ENCODE results near the gene CALCA.
"Not testable (repeated sequence)": the region's sequence is repeated elsewhere in the genome, so short reads cannot be mapped to it uniquely, and the experiment has no call there.

Gene CALCA, protein sequence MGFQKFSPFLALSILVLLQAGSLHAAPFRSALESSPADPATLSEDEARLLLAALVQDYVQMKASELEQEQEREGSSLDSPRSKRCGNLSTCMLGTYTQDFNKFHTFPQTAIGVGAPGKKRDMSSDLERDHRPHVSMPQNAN

DNA sequence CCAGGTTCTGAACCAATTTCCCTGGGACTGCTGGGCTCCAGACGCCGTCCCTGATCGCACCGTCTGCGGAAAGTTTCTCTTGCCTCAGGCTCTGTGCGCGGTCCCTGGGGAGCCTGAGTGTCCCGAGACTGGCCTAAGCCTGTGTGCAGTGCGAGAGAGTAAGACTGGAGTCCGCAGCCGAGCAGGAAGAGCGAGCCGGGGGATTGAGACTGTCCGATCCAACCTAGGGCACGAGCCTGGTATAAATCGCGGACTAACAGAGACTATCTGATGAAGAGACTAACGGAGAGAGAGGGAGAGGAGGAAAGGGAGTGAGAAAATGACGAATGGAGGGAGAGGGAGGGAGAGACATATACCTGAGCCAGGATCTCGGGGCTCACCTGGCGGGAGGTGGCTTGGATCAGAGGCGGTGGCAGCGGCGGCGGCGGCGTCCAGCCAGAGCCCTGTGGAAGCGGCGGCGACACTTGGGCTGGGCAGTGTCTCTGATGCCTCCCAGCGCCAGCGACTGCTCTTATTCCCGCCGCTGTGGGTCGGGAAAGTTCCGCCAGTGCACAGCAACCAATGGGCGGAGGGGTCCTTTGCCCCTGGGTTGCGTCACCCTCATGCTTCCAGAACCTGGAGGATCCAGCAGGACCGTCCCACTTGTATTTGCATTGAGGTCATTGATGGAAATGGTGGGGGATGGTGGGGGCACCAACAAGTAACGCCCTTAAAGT is at the start of gene CALCA:
Gene CALCA (minus strand): TSS at position 487 of the 716 bp plus-strand sequence. CDS start 1,159 bp downstream, outside the sequence.
- no peak for DNase-seq

DNA sequence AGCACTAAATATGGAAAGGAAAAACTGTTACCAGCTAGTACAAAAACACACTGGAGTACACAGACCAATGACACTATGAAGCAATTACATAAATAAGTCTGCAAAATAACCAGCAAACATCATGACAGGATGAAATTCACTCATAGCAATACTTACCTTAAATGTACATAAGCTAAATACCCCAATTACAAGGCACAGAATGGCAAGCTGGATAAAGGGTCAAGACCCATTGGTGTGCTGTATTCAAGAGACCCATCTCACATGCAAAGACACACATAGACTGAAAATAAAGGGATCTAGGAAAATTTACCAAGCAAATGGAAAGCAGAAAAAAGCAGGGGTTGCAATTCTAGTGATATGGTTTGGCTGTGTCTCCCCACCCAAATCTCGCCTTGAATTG is 44.0 kb upstream of the CALCA start:
- no peak for DNase-seq

DNA sequence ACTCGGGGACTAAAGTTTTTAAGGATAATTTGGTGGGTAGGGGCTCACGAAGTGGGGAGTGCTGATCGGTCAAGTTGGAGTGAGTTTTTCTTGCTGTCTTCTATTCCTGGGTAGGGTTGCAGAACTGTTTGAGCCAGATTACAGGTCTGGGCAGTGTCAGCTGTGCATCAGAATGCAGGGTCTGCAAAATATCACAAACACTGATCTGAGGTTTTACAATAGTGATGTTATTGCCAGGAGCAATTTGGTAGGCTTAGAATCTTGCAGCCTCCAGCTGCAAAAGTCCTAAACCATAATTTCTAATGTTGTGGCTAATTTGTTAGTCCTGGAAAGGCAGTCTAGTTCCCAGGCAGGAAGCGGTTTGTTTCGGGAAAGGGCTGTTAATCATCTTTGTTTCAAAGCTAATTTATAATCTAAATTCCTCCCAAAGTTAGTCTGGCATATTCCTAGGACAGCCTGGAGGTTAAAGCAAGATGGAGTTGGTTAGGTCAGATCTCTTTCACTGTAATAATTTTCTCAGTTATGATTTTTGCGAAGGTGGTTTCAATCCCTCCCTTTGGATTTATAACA is 39.7 kb upstream of the CALCA start:
- no peak for DNase-seq

DNA sequence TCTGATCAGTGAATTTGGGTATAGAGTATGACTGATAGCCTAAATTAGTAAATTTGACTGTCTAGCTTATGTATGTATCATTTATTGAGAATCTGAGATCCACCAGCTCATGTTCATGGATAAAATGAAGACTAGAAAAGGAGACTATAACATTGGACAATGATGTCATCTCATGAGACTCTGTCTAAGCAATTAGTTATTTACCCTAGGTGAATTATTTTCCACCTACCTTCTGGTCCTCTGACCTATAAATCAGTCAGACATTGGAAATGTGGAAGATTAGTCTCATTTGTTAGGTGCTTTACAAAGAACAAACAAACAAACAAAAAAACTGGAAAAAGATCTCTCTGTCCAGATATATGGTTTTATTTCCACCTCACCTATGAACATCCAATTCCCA is 38.7 kb upstream of the CALCA start:
- DNase-seq, result no peak

DNA sequence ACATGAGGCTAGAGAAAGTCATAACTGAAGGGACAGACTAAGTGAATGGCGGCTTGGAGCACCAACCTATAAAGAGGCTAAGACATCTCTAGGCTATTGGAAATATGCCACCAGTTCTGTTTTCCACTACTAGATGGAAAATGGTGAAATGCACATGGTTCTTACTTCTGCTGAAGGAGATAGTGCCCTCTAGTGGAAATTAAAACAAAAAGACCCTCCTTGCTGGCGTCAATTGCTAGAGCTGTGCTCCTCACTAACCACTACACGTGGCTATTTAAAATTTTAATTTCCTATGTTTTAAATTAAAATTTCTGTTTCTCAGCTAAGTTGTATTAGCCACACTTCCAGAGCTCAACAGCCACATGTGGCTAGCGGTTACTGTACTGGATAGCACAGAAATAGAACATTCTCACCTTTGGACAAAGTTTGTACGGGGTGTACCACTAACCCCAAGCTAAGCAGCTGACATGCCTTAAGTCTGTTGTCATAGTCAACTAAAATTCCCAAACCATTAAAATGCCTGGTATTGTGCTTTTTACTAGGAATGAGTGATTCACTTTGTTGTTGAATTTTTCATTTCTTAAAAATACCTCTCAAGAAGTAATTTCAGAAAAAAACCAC is 34.1 kb upstream of the CALCA start:
- peak; percentile 22 for DNase-seq

DNA sequence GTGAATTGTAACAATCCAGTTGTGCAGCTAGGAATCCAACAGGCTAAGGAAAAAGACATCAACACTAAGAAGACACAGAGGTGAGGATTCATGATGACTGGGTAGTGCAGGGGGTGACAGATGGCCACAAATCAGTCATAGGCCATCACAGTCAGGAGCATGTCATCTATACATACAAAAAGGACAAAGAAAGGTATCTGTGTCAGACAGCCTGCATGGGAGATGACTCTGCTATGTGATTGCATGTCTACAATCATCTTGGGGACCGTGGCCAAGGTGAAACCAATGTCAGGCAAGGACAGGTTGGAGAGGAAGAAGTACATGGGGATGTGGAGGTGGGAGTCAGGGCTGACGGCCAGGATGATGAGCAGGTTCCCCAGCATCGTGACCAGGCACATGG is 16.0 kb upstream of the CALCA start:
- DNase-seq, result not testable (repeated sequence)

DNA sequence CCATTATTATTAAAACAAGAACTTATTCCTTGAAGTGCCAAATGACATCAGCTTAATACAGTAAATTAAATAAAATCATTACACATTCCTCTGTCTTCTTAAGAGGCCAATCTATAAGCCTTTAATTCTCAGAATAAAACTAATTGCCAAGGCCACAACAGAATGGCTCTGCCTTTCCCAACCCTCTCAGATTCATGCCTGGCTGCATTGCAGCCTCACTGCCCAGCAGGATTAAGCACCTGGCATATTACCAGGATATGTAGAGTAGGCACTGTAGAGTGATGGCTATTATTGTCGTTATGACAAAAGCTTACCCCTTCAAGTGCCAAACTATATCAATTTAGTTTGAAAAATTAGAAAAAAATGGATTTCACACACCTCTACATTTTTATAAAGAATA is 9.4 kb upstream of the CALCA start:
- DNase-seq, result no peak

DNA sequence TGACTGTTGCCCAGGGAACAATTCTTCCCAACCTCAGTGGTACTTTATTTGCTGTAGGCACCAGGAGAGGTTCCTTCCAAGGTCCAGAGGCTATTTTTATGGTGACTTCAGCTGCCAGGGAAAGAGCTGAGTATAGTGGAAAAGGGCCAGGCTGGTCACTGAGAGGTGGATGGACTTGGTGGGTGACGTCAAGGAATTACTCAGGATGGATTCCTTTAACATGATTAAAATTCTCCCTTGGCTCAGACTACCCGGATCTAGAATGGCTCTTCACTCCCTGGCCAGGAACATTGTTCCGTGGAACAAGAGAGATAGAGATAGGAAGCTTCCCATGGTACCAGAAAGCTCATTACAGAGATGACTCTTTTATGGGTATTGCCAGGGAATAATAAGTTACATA is 8.7 kb upstream of the CALCA start:
- no peak for DNase-seq

DNA sequence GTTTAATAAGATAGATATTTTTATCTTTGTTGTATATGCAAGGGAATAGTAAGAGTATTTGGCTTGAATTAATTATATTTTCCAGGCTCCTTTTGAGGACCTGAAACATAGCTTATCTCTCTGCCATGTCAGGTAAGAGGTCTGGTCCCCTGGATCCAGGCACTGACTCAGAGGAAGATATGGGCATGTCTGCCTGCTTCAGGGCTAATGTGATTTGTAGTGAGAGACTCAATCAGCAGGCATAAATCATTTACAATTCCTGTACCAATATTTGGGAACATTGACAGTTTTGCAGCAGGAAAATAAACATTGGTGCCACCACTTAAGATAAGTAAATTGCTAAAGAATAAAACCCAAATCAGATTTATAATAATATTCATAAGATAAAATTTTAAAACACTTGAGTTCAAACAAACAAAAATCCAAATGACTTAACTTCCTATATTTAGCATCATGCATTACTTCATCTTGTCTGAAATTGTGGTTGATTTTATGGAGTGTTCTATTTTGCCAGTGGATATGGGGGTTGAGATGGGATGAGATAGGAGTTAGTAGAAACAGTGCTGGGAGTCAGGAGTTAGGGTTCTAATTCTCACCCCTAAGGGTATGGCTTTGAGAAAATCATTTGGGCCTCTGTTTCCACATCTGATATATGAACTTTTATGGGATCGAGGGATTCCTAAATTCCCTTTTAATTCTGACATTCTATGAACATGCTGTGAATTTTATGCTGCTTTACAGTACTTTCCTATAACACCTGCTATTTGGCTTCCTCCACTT is 5.1 kb upstream of the CALCA start:
- no peak for DNase-seq

DNA sequence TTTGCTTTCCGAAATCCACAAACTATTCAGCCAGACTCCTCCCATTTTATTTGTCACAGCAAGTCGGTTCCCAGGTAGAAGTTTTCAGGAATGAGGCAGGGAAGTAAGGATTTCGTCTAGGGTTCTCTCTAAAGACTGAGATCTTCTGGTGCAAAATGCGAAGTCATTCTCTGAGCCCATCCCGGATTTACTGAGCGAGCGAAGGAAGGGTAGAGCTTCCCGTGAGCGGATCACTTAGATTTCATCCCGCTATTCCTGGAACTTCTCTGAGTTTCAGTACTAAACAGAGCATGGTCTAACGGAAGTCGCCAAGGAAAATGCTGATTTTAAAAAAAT is 3.1 kb upstream of the CALCA start:
- DNase-seq, result no peak

DNA sequence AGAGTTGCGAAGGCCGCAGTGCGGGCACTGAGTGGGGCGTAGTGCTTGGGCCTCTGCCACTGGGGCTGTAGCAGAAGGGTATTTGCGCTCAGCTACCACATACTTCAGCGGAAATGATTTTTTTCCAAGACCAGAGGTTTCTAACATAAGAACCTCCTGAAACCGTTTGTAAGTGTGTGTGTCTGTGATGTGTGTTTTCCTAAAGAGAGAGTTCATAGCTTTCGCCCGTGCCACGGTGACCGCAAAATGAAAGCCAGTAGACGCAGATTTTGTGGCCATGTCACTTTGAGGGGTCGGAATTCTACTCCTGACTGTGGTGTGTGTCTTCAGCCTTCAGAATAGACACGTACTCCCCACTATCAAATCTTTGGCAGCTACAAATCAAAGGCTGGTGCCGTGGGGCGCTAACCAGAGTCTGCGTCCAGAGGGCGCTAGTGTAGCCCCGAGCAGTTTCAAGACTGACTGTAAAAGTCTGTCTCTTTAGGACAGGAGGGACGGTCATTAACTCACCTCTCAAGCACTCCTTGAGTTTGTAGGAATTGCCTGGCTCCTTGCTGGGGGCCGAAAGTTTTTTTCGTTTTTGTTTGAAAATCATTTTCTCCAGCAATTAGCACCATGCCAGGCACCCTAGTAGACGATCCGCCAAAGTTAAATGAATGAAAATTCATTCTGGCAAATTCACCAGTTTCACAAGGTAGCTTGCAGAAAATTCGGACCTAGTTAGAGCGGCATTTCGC is 2.5 kb upstream of the CALCA start:
- no peak for DNase-seq

DNA sequence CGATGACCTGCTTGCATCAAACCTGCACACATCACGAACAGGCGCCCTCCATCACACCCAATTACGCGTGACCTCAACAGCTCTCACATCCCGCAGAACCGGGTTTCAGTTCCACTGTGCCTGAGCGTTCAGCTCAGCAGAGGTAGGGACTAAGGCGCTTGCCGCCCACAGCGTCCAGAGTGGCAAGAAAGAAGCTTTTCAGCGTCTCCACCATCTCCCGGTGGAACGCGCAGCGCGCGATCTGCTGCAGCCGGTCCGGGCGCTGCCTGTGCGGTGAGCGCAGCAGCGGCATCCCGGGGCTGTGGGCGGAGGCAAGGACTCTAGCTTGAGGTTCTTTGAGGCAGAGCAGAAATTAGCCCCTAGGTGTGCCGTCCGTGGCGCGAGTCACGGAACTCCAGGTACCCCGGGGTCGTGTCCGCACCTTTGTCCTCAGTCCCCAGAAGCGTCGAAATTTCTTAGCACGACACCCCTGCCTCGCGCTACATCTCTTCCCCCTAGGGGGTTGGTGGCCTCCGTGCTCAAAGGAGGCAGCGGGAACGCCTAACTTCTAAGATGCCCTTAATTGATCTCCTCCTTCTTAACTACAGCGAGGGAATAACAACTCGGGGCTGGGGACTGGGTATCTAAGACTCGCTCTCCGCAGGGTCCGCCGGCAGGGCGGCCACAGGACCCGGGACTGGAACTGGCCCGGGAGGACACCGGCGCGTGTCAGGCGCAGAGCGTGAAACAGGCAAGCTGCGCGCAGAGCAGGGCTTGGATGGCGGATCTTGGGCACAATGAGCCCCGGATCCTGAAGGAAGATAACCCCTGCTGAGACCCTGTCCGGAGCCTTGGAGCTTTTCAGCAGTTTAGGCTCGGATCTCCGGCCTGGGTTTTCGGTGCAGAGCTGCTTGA is 1.7 kb upstream of the CALCA start:
- DNase-seq, result no peak

DNA sequence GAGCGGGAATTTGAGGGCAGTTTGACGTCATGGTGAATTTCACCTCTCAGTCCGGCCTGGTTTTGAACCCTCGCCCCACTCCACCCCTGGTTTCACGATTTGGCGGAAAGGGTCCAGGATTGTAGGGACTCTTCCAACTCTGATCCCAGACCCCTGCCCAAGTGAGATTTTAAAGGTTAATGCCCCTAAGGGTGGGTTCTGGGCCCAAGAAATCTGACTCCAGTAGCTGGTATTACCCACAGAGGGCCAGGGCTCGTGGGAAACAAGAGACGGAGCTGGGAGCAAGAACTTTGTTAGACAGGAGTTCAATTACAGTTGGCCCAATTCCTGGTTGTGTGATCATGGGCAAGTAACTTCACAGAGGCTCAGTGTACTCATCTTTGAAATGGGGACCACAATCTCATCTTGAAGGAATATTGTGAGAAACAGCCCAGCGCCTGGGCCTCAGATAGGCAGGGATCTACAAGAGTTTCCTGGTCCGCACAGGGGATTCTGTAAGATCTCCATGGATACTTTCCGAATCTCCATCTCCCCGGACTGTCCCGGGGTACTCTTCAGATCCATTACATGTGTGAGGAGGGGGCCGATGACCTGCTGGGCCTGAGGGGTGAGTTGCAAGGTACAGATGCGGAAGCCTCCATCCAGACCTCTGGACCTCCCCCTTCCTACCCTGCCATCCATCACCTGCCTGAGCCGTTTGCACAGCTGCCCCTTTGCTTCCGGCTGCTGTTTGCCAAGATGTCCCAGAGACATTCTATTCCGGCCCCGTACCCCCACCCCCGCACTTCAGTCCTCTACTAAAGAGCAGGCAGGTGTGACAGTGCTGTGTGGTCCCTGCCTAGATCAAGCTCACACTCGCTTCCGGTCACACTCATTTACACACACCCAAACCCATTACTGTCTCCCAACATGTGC is 687 bp upstream of the CALCA start:
- peak; percentile 26 for DNase-seq

DNA sequence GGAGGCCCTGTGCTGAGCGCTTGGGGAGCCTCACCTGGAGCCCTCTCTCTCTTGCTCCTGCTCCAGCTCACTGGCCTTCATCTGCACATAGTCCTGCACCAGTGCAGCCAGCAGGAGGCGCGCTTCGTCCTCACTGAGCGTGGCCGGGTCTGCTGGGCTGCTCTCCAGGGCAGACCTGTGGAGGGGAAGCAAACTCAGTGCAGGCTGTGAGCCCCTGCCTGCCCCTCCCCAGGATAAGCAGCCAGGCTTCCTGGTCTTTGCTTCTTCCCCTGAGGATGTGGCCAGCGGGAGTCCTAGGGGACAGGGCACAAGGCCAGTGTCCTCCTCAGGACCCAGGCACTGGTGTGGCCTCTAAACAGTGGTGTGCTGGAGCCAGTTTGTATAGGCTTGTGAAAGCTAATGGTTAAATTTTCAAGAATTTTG is 2.2 kb downstream of the CALCA start:
- no peak for DNase-seq

DNA sequence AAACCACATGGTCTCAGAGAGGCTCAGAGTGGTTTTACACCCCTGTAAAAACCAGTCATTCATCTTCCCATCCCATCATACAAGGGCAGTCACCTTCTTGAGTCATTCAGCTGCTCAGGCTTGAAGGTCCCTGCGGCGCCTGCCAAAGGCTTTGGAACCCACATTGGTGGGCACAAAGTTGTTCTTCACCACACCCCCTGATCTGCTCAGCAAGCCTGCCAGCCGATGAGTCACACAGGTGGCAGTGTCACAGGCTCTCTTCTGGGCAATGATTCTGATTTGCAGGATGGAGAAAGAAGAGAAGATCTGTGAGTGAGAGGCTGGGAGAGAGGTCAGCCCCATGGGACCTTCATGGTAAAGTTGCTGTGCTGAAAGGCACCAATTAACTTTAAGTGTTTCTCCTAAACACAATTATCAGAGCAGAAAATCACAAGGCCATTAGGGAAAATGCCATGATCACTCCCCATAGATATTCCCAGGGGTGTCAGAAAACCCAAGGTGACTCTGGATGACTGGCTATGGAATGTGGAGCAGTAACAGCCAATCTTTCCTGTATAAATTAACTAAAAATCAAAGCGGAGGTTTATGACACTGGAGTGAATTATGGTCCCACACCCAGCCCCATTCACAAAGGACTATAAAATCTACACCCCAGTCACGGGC is 4.4 kb downstream of the CALCA start:
- peak; percentile 85 for DNase-seq

DNA sequence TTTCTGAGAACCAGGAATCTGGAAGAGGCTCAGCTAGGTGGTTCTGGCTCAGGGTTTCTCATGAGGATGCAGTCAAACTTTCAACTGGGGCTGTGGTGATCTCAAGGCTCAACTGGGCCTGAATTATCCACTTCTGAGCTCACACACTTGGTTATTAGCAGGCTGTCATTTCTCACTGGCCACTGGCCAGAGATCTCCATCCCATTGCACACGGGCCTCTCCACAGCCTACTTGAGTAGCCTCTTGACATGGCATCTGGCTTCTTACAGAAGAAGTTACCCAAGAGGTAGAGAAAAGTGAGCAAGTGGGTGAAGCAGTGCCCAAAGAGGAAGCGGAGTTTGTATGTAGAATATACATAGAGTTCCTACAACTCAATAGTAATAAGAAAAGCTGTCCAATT is 16.0 kb downstream of the CALCA start:
- no peak for DNase-seq

DNA sequence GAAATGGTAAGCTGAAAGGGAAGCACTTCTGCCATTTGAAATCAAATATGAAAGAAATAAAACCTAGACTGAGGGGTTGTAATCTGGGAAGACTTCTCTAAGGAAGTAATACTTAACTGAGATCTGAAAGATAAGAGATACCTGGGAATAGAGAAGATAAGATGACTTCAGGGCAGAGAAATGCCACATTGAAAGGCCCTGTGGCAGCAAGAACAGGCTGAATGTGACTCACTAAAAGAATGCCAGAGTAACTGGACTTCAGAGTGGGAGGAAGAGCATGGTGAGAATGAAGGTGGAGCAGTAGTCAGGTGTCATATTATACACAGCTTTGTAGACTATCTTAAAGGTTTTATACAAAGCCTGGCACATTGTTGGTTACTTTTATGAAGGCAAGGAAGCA is 17.6 kb downstream of the CALCA start:
- DNase-seq, result no peak

DNA sequence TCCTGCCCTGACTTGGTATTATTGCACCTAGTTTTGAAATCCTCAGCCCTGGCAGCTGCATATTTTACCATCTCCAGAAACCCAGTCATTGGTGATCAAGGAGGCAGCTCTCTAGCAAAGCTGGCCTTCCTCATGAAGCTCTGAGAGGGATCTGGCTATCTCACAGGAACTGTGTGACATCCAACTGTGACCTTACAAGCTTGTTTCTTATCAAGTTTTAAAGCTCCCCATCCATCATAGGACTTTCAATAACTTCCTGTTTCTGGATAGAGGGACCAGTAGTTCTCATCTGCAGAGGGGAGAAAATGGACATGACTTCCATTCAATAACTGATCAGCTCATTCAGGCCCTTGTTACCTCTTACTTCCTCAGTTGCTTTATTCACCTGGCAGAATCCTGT is 18.2 kb downstream of the CALCA start:
- DNase-seq, result no peak

DNA sequence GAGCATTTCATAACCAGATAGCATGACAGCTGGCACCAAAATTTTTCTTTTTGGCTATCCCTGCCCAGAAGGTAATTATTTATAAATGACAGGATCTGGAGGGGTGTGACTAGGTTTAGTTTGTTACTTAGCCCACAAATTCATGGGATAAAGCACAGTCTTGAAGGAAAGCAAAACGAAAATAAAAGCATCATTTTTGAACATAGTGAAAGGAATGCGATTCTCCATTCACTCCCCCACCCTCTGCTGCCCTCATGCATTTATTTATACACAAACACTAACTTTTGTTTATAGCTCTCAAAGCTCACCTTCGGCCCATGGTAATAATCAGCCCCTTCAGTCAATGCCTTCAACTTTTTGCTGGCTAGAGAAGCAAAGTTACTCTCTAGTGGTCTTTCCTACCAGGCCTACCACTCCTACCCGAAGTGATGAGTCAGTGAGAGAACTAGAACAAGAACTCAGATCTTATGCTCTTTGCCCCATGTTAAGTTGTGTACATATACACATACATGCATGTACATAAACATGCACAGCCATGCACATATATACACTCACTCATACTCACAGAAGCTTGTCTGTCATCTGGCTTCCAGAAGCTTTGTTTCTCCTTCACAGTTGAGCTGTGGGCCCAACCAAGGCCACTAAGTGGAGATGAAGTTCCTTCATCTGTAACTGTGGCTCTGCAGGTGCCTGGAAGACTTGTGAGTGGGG is 22.6 kb downstream of the CALCA start:
- DNase-seq, result no peak

All from NCI-H187 treated with DMSO at 0.1 percent for 48 hours (cell line).